Measurements from ENCODE around the gene TMEM185A. TPM values are rescaled to one million over a fixed set of nuclear protein-coding genes. Genes with fewer than 3 reads are reported as not detected.
"Not testable (repeated sequence)": the region's sequence is repeated elsewhere in the genome, so short reads cannot be mapped to it uniquely, and the experiment has no call there.

The TMEM185A gene
- total RNA-seq (2014; rRNA removed; shearing (Covaris generic)) = 5.8 and 6.2 TPM in 2 replicates
- 14.5 and 19.3 TPM in 2 replicates for total RNA-seq (2022)
- Bru-seq, nascent RNA = percentile 53 among the genes with signal in this experiment
- BruChase-seq, experiment 1, labeled RNA remaining after a 6-hour chase = percentile 50 among the genes with signal in this experiment
- BruChase-seq, experiment 2, labeled RNA remaining after a 2-hour chase = percentile 52 among the genes with signal in this experiment
- long read RNA-seq, transcript TMEM185A-204 (4 exons, 903 nt) = minor isoform, 6 of 24 reads
- long read RNA-seq, transcript TMEM185A-207 (7 exons, 2,840 nt) = major isoform, 10 of 24 reads
- long read RNA-seq, partial matches to known transcripts = 2 of 24 reads
- long read RNA-seq, other reads (novel, unspliced or antisense) = 5 of 24 reads

DNA sequence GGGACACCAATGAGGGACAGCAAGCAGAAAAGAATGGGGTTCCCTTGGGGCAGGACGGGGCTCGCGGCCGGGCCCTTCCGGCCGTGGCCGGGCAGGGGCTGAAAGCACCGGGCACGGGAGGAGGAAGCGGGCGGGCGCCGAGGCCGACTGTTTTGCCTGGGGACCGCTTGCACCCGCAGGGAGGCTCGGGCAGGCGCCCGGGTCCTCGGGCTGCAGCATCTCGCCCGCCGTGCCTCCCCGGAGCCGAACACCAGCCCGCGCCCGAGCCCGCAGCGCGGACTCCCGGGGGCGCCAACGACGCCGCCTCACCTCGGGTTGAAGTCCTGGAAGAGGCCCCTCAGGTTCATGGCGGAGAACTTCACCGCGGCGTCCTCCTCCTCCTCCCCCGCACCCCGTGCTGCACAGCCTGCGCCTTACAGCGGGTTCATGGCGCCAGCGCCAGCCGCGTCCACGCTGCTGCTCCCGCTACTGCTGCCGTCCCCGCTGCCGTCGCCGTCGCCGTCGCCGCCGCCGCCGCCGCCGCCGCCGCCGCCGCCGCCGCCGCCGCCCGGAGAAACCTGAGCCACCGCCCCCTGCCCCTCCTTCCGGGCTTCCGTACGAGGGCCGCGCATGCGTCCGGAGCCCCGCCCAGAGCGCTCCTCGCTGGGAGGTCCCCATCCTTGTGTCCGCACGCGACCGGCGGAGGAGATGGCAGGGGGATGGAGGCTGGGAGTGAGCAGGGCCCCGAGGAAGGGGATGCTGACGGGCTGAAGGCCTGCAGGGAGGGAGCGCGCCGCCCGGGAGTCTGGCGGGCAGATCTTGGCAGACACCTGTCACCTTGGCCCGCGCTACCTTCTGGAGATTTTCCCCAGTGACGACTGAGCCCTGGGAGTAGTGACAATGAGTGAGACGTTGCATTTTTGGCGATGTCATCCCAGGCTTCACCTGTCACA is at the start of gene TMEM185A:
Gene TMEM185A, minus strand, starts transcription at position 559 of the 932 bp plus-strand sequence. Its CDS starts 212 bp downstream, at position 347.
- peak within 1 kb of the TSS; percentile 75 for H3K4me3 ChIP-seq (ENCODE audit: low read depth, low read length, poor library complexity, severe bottlenecking)
- POLR2A ChIA-PET = no interaction called here
- no peak for TF ChIP-seq EZH2phosphoT487 (IDR thresholded peaks at IDR 0.05; ENCODE audit: borderline replicate concordance, low read depth, low read length)
- H2AFZ ChIP-seq (ENCODE audit: low read length) = peak within 1 kb of the TSS; percentile 94
- peak within 1 kb of the TSS; percentile 80 for H3K4me2 ChIP-seq (ENCODE audit: low read length)
- DNase-seq (ENCODE audit: low spot score) = peak; percentile 75
- intact Hi-C loops (cut with micrococcal nuclease; ENCODE audit: unreplicated experiment) = no loop called here
- H3K9me2 ChIP-seq (ENCODE audit: insufficient read depth, low read length) = no peaks in the 10 kb centered on the region
- no TSS peak for BruUV-seq (replicated peaks)
- no peaks in the 10 kb centered on the region for H3K9me3 ChIP-seq (ENCODE audit: low read length)
- H3K4me1 ChIP-seq (ENCODE audit: insufficient read depth, low read length, poor library complexity, severe bottlenecking) = peaks cover 19% of the 10 kb centered on the region
- H3K79me2 ChIP-seq (ENCODE audit: insufficient read depth, low read depth, low read length) = peaks cover 4% of the 10 kb centered on the region; the same call in 1 of the 2 replicates
- no peaks in the 10 kb centered on the region for H3K36me3 ChIP-seq (ENCODE audit: insufficient read depth, low read length)
- no peak within 1 kb of the TSS for H3K27ac ChIP-seq (ENCODE audit: low read depth, low read length, poor library complexity, severe bottlenecking)
- CTCF ChIA-PET (ENCODE audit: unreplicated experiment) = no interaction called here
- no peaks in the 10 kb centered on the region for H4K20me1 ChIP-seq (ENCODE audit: insufficient read depth, low read length)

DNA sequence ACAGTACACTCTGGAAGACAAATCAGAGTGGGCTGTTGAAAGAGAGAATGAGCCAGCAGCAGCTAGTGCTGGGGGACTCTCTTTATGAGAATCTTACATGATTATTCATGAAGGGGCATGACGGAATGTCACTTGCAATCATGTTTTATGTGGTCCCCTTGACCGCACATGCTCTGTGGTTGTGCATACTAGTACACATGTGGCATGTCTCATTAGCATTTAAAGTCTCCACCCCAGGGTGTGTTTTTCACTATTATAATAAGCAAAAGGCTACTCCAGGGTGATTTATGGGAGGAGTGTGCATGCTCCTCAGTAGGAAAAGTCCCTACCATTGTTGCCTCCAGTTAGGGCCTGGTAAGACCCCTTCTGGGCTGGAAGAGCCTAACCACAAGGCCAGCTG is 49.6 kb upstream of the TMEM185A start:
- ChIA-PET POLR2A (no interaction called here), CTCF (ENCODE audit: unreplicated experiment) (no interaction called here)
- Histone ChIP-seq H3K36me3 (ENCODE audit: insufficient read depth, low read length) (no peaks in the 10 kb centered on the region), H3K9me3 (ENCODE audit: low read length) (no peaks in the 10 kb centered on the region), H3K4me2 (ENCODE audit: low read length) (no peak overlapping the region), H3K4me1 (ENCODE audit: insufficient read depth, low read length, poor library complexity, severe bottlenecking) (no peaks in the 10 kb centered on the region), H3K9me2 (ENCODE audit: insufficient read depth, low read length) (no peaks in the 10 kb centered on the region), H3K79me2 (ENCODE audit: insufficient read depth, low read depth, low read length) (no peaks in the 10 kb centered on the region), H3K27ac (ENCODE audit: low read depth, low read length, poor library complexity, severe bottlenecking) (no peak overlapping the region), H4K20me1 (ENCODE audit: insufficient read depth, low read length) (no peaks in the 10 kb centered on the region), H3K4me3 (ENCODE audit: low read depth, low read length, poor library complexity, severe bottlenecking) (no peak overlapping the region), H2AFZ (ENCODE audit: low read length) (no peak overlapping the region)
- DNase-seq (ENCODE audit: low spot score) = no peak
- TF ChIP-seq, protein P1, sequence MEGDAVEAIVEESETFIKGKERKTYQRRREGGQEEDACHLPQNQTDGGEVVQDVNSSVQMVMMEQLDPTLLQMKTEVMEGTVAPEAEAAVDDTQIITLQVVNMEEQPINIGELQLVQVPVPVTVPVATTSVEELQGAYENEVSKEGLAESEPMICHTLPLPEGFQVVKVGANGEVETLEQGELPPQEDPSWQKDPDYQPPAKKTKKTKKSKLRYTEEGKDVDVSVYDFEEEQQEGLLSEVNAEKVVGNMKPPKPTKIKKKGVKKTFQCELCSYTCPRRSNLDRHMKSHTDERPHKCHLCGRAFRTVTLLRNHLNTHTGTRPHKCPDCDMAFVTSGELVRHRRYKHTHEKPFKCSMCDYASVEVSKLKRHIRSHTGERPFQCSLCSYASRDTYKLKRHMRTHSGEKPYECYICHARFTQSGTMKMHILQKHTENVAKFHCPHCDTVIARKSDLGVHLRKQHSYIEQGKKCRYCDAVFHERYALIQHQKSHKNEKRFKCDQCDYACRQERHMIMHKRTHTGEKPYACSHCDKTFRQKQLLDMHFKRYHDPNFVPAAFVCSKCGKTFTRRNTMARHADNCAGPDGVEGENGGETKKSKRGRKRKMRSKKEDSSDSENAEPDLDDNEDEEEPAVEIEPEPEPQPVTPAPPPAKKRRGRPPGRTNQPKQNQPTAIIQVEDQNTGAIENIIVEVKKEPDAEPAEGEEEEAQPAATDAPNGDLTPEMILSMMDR (conservative IDR thresholded peaks at IDR 0.05; ENCODE audit: low read length) = no peak
- TF ChIP-seq EZH2phosphoT487 (IDR thresholded peaks at IDR 0.05; ENCODE audit: borderline replicate concordance, low read depth, low read length) = no peak
- intact Hi-C loops (cut with micrococcal nuclease; ENCODE audit: unreplicated experiment) = no loop called here
- no TSS peak for BruUV-seq (replicated peaks)

DNA sequence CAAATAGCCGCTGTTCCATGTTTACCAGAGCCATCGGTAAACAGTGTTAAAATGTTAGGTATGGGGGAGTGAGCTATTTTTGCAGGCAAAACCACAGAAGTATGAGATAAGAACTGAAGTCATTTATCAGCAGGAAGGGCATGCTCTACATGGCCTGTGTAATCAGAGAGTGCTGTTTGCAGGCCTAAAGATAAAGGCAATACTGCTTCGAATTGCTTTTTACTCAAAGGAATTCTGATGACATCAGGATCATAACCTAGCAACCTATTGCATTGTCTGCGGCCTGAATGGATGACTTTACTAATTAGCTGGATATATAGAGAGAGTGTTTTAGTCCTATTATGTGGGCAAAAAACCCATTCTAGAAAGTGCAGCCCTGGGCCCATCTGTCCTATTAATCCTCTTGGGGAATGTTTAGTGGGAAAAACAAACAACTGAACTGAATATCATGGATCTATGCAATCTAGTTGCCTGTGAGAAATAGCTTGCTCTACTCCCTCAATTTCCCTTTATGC is 47.6 kb upstream of the TMEM185A start:
- CTCF ChIA-PET (ENCODE audit: unreplicated experiment); H2AFZ ChIP-seq (ENCODE audit: low read length); POLR2A ChIA-PET; H3K4me1 ChIP-seq (ENCODE audit: insufficient read depth, low read length, poor library complexity, severe bottlenecking); H3K27ac ChIP-seq (ENCODE audit: low read depth, low read length, poor library complexity, severe bottlenecking); H3K36me3 ChIP-seq (ENCODE audit: insufficient read depth, low read length); H4K20me1 ChIP-seq (ENCODE audit: insufficient read depth, low read length); H3K4me2 ChIP-seq (ENCODE audit: low read length); H3K9me2 ChIP-seq (ENCODE audit: insufficient read depth, low read length); BruUV-seq (replicated peaks); DNase-seq (ENCODE audit: low spot score); H3K79me2 ChIP-seq (ENCODE audit: insufficient read depth, low read depth, low read length); H3K4me3 ChIP-seq (ENCODE audit: low read depth, low read length, poor library complexity, severe bottlenecking); intact Hi-C loops (cut with micrococcal nuclease; ENCODE audit: unreplicated experiment); H3K9me3 ChIP-seq (ENCODE audit: low read length): not testable (repeated sequence)

DNA sequence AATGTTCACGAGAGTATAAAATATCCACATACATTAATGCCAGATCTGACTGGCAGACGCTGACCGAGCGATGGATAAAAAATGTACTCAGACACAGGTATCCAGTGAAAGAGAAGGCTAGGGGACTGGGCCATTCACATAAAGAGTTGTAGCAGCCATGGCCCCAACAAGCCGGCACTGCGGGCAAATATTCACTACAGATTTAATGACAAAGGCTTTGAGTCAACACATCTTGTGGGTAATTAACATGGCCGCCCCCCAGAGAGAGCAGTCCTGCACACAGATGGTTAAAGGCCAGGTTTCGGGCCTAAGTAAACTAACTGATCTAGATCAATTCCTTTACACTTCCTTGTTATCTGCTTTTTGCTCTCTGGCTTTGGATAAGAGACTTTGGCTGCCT is 44.0 kb upstream of the TMEM185A start:
- H3K4me1 ChIP-seq (ENCODE audit: insufficient read depth, low read length, poor library complexity, severe bottlenecking); H3K79me2 ChIP-seq (ENCODE audit: insufficient read depth, low read depth, low read length); BruUV-seq (replicated peaks); POLR2A ChIA-PET; H3K4me3 ChIP-seq (ENCODE audit: low read depth, low read length, poor library complexity, severe bottlenecking); H4K20me1 ChIP-seq (ENCODE audit: insufficient read depth, low read length); CTCF ChIA-PET (ENCODE audit: unreplicated experiment); H3K36me3 ChIP-seq (ENCODE audit: insufficient read depth, low read length); intact Hi-C loops (cut with micrococcal nuclease; ENCODE audit: unreplicated experiment); H2AFZ ChIP-seq (ENCODE audit: low read length); H3K4me2 ChIP-seq (ENCODE audit: low read length); H3K9me2 ChIP-seq (ENCODE audit: insufficient read depth, low read length); DNase-seq (ENCODE audit: low spot score); H3K27ac ChIP-seq (ENCODE audit: low read depth, low read length, poor library complexity, severe bottlenecking); H3K9me3 ChIP-seq (ENCODE audit: low read length): not testable (repeated sequence)

DNA sequence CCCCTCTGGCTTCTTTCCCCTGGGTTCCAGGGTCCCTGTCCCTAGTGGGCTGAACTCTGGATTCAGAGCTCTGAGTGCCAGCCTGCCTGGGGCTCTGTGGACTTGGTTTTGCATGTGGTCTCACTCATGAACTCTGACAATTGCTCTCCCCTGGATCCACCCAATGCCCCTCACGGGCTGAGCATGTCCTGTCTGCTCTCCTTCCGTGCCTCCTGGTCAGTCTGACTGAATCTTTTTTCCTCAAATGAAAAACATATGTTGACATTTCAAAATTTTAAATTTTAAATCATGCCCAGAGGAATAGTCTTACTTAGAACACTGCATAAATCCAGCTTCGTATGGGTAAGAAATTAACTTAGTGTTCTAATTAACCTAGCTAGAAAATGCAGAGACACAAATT is 43.5 kb upstream of the TMEM185A start:
- H3K36me3 ChIP-seq (ENCODE audit: insufficient read depth, low read length); POLR2A ChIA-PET; CTCF ChIA-PET (ENCODE audit: unreplicated experiment); H3K79me2 ChIP-seq (ENCODE audit: insufficient read depth, low read depth, low read length); BruUV-seq (replicated peaks); H3K4me3 ChIP-seq (ENCODE audit: low read depth, low read length, poor library complexity, severe bottlenecking); H2AFZ ChIP-seq (ENCODE audit: low read length); H3K27ac ChIP-seq (ENCODE audit: low read depth, low read length, poor library complexity, severe bottlenecking); intact Hi-C loops (cut with micrococcal nuclease; ENCODE audit: unreplicated experiment); H4K20me1 ChIP-seq (ENCODE audit: insufficient read depth, low read length); DNase-seq (ENCODE audit: low spot score); H3K9me3 ChIP-seq (ENCODE audit: low read length); H3K9me2 ChIP-seq (ENCODE audit: insufficient read depth, low read length); H3K4me1 ChIP-seq (ENCODE audit: insufficient read depth, low read length, poor library complexity, severe bottlenecking); H3K4me2 ChIP-seq (ENCODE audit: low read length): not testable (repeated sequence)

All from OCI-LY7 (cell line).